ENCODE measurements around the gene AOPEP. TPM values are rescaled to one million over a fixed set of nuclear protein-coding genes. Genes with fewer than 3 reads are reported as not detected.
A peak's percentile ranks its signal among the peaks of the same experiment; 100 is the strongest.

AOPEP gene
- polyA plus RNA-seq, 1 experiment, result 40.0 TPM

DNA sequence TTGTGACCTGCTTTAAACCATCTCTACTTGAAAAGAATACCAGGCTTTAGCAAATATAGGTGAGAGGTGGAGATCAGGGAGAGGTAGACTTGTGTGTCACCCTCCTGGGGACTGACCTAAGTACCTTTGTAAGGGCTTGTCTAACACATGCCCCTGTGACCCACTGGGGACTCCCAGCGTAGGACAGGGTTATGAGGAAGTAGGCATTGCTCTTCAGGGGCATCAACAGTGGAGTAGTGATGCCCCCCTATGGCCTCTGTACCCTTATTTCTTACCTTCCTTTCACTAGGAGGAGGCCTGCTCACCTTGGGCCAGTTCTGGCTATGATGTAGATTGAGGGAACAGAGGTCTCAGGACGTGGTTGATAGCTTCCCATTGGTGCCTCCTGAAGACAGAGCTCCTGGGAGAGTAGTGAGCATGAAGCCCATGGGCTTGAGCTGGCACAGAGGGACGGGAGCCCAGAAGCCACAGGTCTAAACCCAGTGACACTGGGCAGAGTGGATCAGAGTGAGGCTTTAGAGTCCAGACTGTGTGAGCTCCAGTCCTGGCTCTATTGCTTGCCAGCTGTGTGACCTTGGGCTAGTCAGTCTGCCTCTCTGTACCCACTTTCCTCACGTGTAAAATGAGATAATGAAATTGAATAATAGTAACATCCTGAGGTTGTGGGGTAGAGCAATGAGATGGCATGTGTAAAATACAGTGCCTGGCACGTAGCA is 191.7 kb downstream of the AOPEP start:
- Histone ChIP-seq H3K27ac (ENCODE audit: low read depth, low read length) (no peak overlapping the region), H3K27me3 (ENCODE audit: control insufficient read depth, insufficient read depth, low read length) (no peaks in the 10 kb centered on the region), H3K9me3 (ENCODE audit: control insufficient read depth, insufficient read depth, low read length) (no peaks in the 10 kb centered on the region), H3K4me3 (ENCODE audit: low read depth, low read length) (no peak overlapping the region)
- no peak for DNase-seq (ENCODE audit: low read depth, low spot score)
- TF ChIP-seq, protein P1, sequence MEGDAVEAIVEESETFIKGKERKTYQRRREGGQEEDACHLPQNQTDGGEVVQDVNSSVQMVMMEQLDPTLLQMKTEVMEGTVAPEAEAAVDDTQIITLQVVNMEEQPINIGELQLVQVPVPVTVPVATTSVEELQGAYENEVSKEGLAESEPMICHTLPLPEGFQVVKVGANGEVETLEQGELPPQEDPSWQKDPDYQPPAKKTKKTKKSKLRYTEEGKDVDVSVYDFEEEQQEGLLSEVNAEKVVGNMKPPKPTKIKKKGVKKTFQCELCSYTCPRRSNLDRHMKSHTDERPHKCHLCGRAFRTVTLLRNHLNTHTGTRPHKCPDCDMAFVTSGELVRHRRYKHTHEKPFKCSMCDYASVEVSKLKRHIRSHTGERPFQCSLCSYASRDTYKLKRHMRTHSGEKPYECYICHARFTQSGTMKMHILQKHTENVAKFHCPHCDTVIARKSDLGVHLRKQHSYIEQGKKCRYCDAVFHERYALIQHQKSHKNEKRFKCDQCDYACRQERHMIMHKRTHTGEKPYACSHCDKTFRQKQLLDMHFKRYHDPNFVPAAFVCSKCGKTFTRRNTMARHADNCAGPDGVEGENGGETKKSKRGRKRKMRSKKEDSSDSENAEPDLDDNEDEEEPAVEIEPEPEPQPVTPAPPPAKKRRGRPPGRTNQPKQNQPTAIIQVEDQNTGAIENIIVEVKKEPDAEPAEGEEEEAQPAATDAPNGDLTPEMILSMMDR (IDR thresholded peaks at IDR 0.05; ENCODE audit: low read depth, low read length), result no peak
- CTCF ChIA-PET, result interaction anchor here (0.9 to 1.2 kb wide), 2 partner anchors 210 to 213 kb away, joined by 3 read pairs; no protein-coding TSS in a partner anchor
- POLR2A ChIA-PET, result no interaction called here

DNA sequence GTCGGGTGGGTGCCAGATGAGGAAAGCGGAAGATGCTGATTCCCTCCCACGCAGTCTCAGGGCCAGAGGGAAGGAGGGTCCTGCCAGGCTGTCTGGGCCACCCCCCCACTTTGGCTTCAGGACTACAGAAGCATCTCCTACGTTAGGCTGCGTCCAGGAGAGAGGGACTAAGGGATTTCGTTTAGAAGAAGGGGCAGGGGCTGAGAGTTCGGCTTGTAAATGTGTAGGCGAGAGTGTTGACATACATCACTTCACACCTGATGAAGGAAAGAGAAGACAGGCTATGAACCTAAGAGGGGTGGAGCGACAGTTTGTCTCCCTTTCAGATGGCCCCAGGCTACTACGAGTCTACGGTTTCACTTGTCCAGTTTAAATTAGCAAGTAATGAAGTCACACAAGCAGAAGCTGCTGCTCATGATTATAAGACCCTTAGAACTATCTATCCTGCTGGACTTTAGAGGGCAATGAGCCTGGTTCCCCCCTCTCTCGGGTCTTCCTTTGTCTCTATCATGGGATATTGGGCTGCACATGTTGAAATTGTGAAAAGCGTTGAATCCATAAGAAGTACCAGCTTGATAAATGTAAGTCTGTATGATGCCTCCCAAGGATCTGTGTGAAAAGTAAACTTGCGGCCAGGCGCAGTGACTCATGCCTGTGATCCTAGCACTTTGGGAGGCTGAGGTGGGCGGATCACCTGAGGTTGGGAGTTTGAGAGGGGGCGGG is 193.0 kb downstream of the AOPEP start:
- ChIA-PET CTCF (interaction anchor here (0.6 kb wide), 1 partner anchor 34 kb away, joined by 5 read pairs; no protein-coding TSS in a partner anchor), POLR2A (interaction anchor here (0.9 to 1.4 kb wide), 2 partner anchors 16 to 19 kb away, joined by 3 to 5 read pairs; no protein-coding TSS in a partner anchor)
- Histone ChIP-seq H3K4me3 (ENCODE audit: low read depth, low read length) (no peak overlapping the region), H3K9me3 (ENCODE audit: control insufficient read depth, insufficient read depth, low read length) (no peaks in the 10 kb centered on the region), H3K27ac (ENCODE audit: low read depth, low read length) (peak overlapping the region; percentile 61), H3K27me3 (ENCODE audit: control insufficient read depth, insufficient read depth, low read length) (no peaks in the 10 kb centered on the region)
- TF ChIP-seq, protein P1 (IDR thresholded peaks at IDR 0.05; ENCODE audit: low read depth, low read length), result no peak
- peak; percentile 33 for DNase-seq (ENCODE audit: low read depth, low spot score)

DNA sequence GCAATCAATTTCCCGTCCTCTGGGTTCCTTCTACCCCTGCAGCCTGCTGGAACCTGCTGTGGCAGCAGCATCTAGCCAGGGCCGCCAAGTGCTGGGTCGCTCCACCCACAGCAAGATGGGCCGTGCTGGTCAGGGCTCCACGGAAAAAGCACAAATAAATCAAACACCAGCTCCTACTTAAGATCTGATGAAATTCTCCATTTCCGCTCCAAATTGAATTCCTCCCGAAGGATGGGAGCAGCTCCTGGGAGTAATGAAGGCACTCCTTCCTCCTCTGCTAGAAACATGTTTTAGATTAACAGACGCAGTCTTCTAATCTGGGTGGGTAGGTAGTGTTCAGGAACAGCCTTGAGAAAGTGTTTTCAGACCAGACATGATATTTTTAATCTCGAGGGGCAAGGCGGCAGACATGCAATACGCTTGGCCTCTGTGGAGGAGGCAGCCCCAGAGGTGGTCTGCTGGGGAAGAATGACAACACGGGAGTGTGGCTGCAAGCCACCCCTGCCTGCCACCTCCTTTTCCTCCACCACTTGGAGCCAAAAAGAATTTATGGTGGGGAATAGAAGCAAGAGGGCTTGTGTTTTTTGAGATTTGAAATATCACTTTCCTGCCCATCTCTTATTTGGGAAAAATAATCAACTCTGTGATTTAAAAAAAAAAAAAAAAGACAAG is 194.1 kb downstream of the AOPEP start:
- Histone ChIP-seq H3K27me3 (ENCODE audit: control insufficient read depth, insufficient read depth, low read length) (no peaks in the 10 kb centered on the region), H3K4me3 (ENCODE audit: low read depth, low read length) (no peak overlapping the region), H3K27ac (ENCODE audit: low read depth, low read length) (peak overlapping the region; percentile 89), H3K9me3 (ENCODE audit: control insufficient read depth, insufficient read depth, low read length) (no peaks in the 10 kb centered on the region)
- ChIA-PET POLR2A (interaction anchor here (0.9 to 1.4 kb wide), 2 partner anchors 17 to 20 kb away, joined by 3 to 5 read pairs; no protein-coding TSS in a partner anchor), CTCF (interaction anchor here (0.6 to 0.9 kb wide), 2 partner anchors 35 to 51 kb away, joined by 4 to 5 read pairs; no protein-coding TSS in a partner anchor)
- TF ChIP-seq, protein P1 (IDR thresholded peaks at IDR 0.05; ENCODE audit: low read depth, low read length), result no peak
- peak; percentile 33 for DNase-seq (ENCODE audit: low read depth, low spot score)

DNA sequence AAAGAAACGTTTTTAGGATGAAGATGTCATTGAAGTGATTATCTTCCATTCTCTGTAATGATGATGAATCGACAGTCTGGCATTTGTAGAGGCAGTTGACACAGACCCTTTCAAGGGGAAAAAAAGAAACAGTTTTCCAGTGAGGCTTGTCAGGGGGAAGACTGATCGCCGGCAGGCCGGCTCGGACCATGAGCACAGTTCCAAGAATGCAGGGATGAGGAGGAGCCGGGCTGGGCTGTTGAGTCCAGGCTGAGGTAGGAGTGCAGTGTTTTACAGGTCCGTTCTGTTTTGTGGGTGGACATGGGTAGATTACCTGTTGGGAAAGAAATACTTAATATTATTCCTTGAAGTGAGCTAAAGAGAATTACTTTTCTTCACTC is 194.6 kb downstream of the AOPEP start:
- DNase-seq (ENCODE audit: low read depth, low spot score), result no peak
- Histone ChIP-seq H3K9me3 (ENCODE audit: control insufficient read depth, insufficient read depth, low read length) (no peaks in the 10 kb centered on the region), H3K27me3 (ENCODE audit: control insufficient read depth, insufficient read depth, low read length) (no peaks in the 10 kb centered on the region), H3K27ac (ENCODE audit: low read depth, low read length) (peak overlapping the region; percentile 96), H3K4me3 (ENCODE audit: low read depth, low read length) (no peak overlapping the region)
- TF ChIP-seq, protein P1 (IDR thresholded peaks at IDR 0.05; ENCODE audit: low read depth, low read length), result no peak
- ChIA-PET CTCF (no interaction called here), POLR2A (interaction anchor here (1.1 kb wide), 2 partner anchors 59 to 109 kb away, joined by 3 read pairs; no protein-coding TSS in a partner anchor)
